ENCODE data around the gene DNASE1L3. TPM values are rescaled to one million over a fixed set of nuclear protein-coding genes. Genes with fewer than 3 reads are reported as not detected.

The DNASE1L3 gene
- total and polyA plus RNA-seq, 2 of the 8 experiments (the other 6 are each of a cell fraction or from before 2014, with no cell fraction given): not detected

DNA sequence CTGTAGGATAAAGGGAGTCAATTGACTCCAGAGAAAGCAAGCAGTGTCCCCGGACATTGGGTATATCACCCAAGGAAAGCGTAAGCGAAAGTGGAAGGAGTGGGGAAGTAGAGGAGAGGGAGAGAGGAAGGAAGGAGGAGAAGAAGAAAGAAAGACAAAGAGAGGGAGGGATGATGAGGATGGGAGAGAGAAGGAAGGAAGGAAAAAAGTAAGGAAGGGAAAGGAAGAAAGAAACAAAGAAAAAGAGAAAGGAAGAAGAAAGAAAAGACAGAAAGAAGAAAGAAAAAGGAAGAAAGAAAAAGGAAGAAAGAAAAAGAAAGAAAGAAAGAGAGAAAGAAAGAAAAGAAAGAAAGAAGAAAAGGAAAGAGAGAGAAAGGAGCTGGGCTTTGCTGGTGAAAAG is 839 bp downstream of the DNASE1L3 start:
- Histone ChIP-seq H4K8ac (ENCODE audit: extremely low read depth, insufficient read depth, low read length) (no peak overlapping the region), H2AFZ (ENCODE audit: low read length) (no peak overlapping the region), H3K36me3 (ENCODE audit: control insufficient read depth in 2 of 4, insufficient read depth in 4 of 4, low read length in 3 of 4) (no peaks in the 10 kb centered on the region)
- TF ChIP-seq TCF12 (IDR thresholded peaks at IDR 0.05; ENCODE audit: low read depth, low read length) (no peak), POLR2AphosphoS5 (IDR thresholded peaks at IDR 0.05; ENCODE audit: low read depth, low read length) (no peak), JUND (IDR thresholded peaks at IDR 0.05; ENCODE audit: low read length) (no peak), GTF2F1 (IDR thresholded peaks at IDR 0.05; ENCODE audit: borderline replicate concordance, low read depth, low read length) (no peak)
- TF ChIP-seq, protein P1, sequence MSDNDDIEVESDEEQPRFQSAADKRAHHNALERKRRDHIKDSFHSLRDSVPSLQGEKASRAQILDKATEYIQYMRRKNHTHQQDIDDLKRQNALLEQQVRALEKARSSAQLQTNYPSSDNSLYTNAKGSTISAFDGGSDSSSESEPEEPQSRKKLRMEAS (IDR thresholded peaks at IDR 0.05): no peak

More for the DNA sequence above, 839 bp downstream of the DNASE1L3 start:
- no peak overlapping the region for H4K5ac ChIP-seq (ENCODE audit: insufficient read length, low read depth, low read length)
- H3K4ac ChIP-seq (replicated peaks; ENCODE audit: insufficient read length, low read depth, low read length): no peak overlapping the region
- no peaks in the 10 kb centered on the region for H4K20me1 ChIP-seq (replicated peaks in 1 of 2; ENCODE audit: control insufficient read depth in 1 of 2, insufficient read depth in 2 of 2, low read length in 2 of 2)
- H2BK15ac ChIP-seq (ENCODE audit: low read length): no peak overlapping the region
- H3K79me2 ChIP-seq (ENCODE audit: control insufficient read depth in 1 of 2, insufficient read depth in 2 of 2, low read length in 2 of 2): no peaks in the 10 kb centered on the region
- no peak overlapping the region for H2BK12ac ChIP-seq (ENCODE audit: low read depth, low read length)
- DNase-seq (ENCODE audit: low read depth in 1 of 2, low spot score in 2 of 2) (no peak), FAIRE-seq (no peak)
- H4K91ac ChIP-seq (replicated peaks; ENCODE audit: insufficient read length, low read length): no peak overlapping the region
- no peak overlapping the region for H3K4me2 ChIP-seq (ENCODE audit: insufficient read depth in 1 of 2, low read depth in 2 of 2, low read length in 2 of 2)
- no peak overlapping the region for H3K4me3 ChIP-seq (ENCODE audit: extremely low read depth in 1 of 4, insufficient read depth in 2 of 4, low read depth in 3 of 4, low read length in 4 of 4)
- H2BK120ac ChIP-seq (replicated peaks; ENCODE audit: low read depth, low read length): no peak overlapping the region
- WGBS, 2 experiments (ENCODE audit: extremely low coverage in 1 of 2, insufficient coverage in 1 of 2, insufficient read length in 1 of 2, insufficient replicate concordance in 2 of 2, low coverage in 1 of 2, low lambda C conversion rate in 2 of 2, missing lambda C conversion rate in 1 of 2): 69% methylated on average over 3 of the region's 3 CpGs; no CpG with 5 or more reads in 1 of the 2 experiments
- no peaks in the 10 kb centered on the region for H3K4me1 ChIP-seq (replicated peaks in 1 of 4; ENCODE audit: control insufficient read depth in 3 of 4, insufficient read depth in 4 of 4, low read length in 3 of 4)
- H3K9me3 ChIP-seq (ENCODE audit: insufficient read depth in 2 of 2, low read depth in 1 of 2, low read length in 1 of 2): no peaks in the 10 kb centered on the region
- ChIA-PET POLR2A (ENCODE audit: partially characterized antibody) (no interaction called here), CTCF (ENCODE audit: partially characterized antibody) (interaction anchor here (1.0 to 2.8 kb wide), 8 partner anchors 21 to 96 kb away, joined by 3 to 8 read pairs (median 4); partner anchors contain the start of genes HTD2 and RPP14)
- H3K27me3 ChIP-seq (replicated peaks in 1 of 4; ENCODE audit: control insufficient read depth in 3 of 4, extremely low read depth in 1 of 4, insufficient read depth in 3 of 4, low read length in 3 of 4): peaks cover 0 to 3% (median 0%) of the 10 kb centered on the region in 4 experiments; a peak in 1 of 7 replicates
- no peak overlapping the region for H2AK5ac ChIP-seq (ENCODE audit: low read depth, low read length)
- H3K14ac ChIP-seq (ENCODE audit: insufficient read length): no peak overlapping the region
- H3K23ac ChIP-seq (ENCODE audit: insufficient read length): no peak overlapping the region
- no peak overlapping the region for H3K27ac ChIP-seq (ENCODE audit: low read depth, low read length)
- no peaks in the 10 kb centered on the region for H3K23me2 ChIP-seq (ENCODE audit: low read depth, low read length)
- H3K9ac ChIP-seq (replicated peaks in 1 of 4; ENCODE audit: extremely low read depth in 1 of 4, low read depth in 3 of 4, low read length in 3 of 4): no peak overlapping the region
- H2BK20ac ChIP-seq (ENCODE audit: low read length): no peak overlapping the region
- no peak overlapping the region for H2BK5ac ChIP-seq (ENCODE audit: low read depth, low read length)
- no peaks in the 10 kb centered on the region for H3K79me1 ChIP-seq (ENCODE audit: low read depth, low read length)
- no peak overlapping the region for H3K18ac ChIP-seq (ENCODE audit: extremely low read depth, low read length)
- no peak overlapping the region for H3K56ac ChIP-seq (replicated peaks; ENCODE audit: insufficient read length, low read depth, low read length)

Measured in H1 (cell line).